Esophagus muscularis mucosa (tissue), 4 donors: Measurements from ENCODE around the gene PLS1.

Source experiments
- EP300 ChIP-seq: sonication (generic); formaldehyde crosslinking; IDR thresholded peaks from one replicate; pipeline ENCODE4 v1.6.1; 2017; ENCODE audit warnings: antibody characterized with exemption
- POLR2AphosphoS5 ChIP-seq, 2 donors: sonication (generic); formaldehyde crosslinking; IDR thresholded peaks; one replicate each; pipeline ENCODE4 v1.6.1; 2017; ENCODE audit warnings: antibody characterized with exemption in 2 of 2
- TF ChIP-seq, protein P1 (sequence below), 3 experiments: fragments of 200-600 bp in 2 of 3; fragments of 450-650 bp in 1 of 3; sonication (generic) in 2 of 3; IDR thresholded peaks; one replicate each; pipeline ENCODE4 v1.5.1; 2017 to 2019; ENCODE audit warnings: antibody characterized with exemption in 3 of 3, mild to moderate bottlenecking in 2 of 3, moderate library complexity in 1 of 3

DNA sequence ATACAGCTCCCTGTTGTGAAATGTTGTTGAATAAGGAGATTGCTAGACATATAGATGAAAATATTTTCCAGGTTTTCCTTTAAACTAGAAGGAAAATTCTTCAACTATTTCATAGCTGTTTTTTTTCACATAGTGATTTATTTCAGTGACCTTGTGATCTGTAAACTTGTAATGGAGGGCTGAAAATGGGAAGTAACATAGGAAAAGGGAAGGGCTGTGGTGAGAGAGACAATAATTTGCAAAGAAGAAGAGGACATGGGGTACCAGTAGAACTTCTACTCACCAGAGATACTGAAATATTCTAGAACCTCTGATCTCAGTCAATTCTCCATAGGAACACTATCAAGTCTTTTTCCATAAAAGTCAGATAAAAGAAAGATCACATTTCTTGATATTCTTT lies 60.4 kb downstream of the PLS1 start:
- TF ChIP-seq, protein P1, sequence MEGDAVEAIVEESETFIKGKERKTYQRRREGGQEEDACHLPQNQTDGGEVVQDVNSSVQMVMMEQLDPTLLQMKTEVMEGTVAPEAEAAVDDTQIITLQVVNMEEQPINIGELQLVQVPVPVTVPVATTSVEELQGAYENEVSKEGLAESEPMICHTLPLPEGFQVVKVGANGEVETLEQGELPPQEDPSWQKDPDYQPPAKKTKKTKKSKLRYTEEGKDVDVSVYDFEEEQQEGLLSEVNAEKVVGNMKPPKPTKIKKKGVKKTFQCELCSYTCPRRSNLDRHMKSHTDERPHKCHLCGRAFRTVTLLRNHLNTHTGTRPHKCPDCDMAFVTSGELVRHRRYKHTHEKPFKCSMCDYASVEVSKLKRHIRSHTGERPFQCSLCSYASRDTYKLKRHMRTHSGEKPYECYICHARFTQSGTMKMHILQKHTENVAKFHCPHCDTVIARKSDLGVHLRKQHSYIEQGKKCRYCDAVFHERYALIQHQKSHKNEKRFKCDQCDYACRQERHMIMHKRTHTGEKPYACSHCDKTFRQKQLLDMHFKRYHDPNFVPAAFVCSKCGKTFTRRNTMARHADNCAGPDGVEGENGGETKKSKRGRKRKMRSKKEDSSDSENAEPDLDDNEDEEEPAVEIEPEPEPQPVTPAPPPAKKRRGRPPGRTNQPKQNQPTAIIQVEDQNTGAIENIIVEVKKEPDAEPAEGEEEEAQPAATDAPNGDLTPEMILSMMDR (IDR thresholded peaks at IDR 0.05): no peak
- no peak for TF ChIP-seq EP300
- TF ChIP-seq POLR2AphosphoS5 (IDR thresholded peaks at IDR 0.05): no peak
